Body of pancreas (tissue), 4 donors: Measurements from ENCODE around the gene EMID1. TPM values are rescaled to one million over a fixed set of nuclear protein-coding genes. Genes with fewer than 3 reads are reported as not detected.

ENCODE experiments used
- ATAC-seq: fragments of 150-250 bp; one replicate; pipeline ENCODE4 v1.9.1; 2016
- DNase-seq, 4 donors: peaks; one replicate each; pipeline ENCODE4 v3.0.0-alpha.2; 2019
- H3K27ac ChIP-seq, 4 donors: fragments of 200-600 bp; sonication (generic); 1 replicate in 3 of 4; 2 replicates in 1 of 4; pipeline versions ENCODE4 v1.5.1 to v1.6.1; 2016 to 2019; ENCODE audit warnings: mild to moderate bottlenecking in 1 of 4, mixed read lengths in 1 of 4, moderate library complexity in 1 of 4
- H3K27me3 ChIP-seq, 2 donors: fragments of 200-600 bp; sonication (generic); one replicate each; pipeline ENCODE4 v1.6.0; 2016; ENCODE audit warnings: mild to moderate bottlenecking in 1 of 2
- H3K36me3 ChIP-seq, 2 donors: fragments of 200-600 bp; sonication (generic); replicated peaks in 1 of 2; 2 replicates each; pipeline ENCODE4 v1.5.1; 2016; ENCODE audit warnings: low read depth in 2 of 2; ENCODE audit not compliant: insufficient read depth in 1 of 2
- H3K4me1 ChIP-seq: fragments of 200-600 bp; sonication (generic); one replicate; pipeline ENCODE4 v1.6.0; 2016
- H3K4me3 ChIP-seq, 2 donors: fragments of 200-600 bp; sonication (generic); 1 replicate in 1 of 2; 2 replicates in 1 of 2; pipeline ENCODE4 v1.5.1; 2016 to 2019
- H3K9me3 ChIP-seq, 3 donors: fragments of 200-600 bp; sonication (generic); 1 replicate in 2 of 3; 2 replicates in 1 of 3; pipeline ENCODE4 v1.5.1; 2016
- CTCF ChIP-seq, 7 experiments: fragments of 450-650 bp in 4 of 7; fragments of 200-600 bp in 3 of 7; sonication (generic) in 3 of 7; IDR thresholded peaks; one replicate each; pipeline ENCODE4 v1.5.1; 2016 to 2019; ENCODE audit warnings: antibody characterized with exemption in 7 of 7
- POLR2A ChIP-seq, 3 donors: fragments of 450-650 bp; IDR thresholded peaks; one replicate each; pipeline ENCODE4 v1.6.1; 2016; ENCODE audit warnings: antibody characterized with exemption in 3 of 3, mild to moderate bottlenecking in 2 of 3
- WGBS, 2 donors: methylation state at CpG; one replicate each; pipeline ENCODE4 v1.1.5; 2017; 5-methylcytosine and 5-hydroxymethylcytosine counted together
- intact Hi-C: fragments of 100-400 bp; cut with DNase I; formaldehyde crosslinking; loops from one replicate; pipeline ENCODE4 v1.15.1; 2023
- total RNA-seq, 2 donors: library from RNA; depleted of rRNA; stranded (reverse); fragments of >200 nt; gene quantifications; one replicate each; pipeline ENCODE4 v1.1.0, GENCODE V29; 2016

The EMID1 gene
- total RNA-seq, 2 donors from 2014 or later = 5.9 to 25.9 TPM

GRCh38 chr22:29299136-29299900, 93.6 kb downstream of the EMID1 start:
- Histone ChIP-seq H3K27me3 (no peaks in the 10 kb centered on the region), H3K9me3 (no peaks in the 10 kb centered on the region), H3K36me3 (peaks cover 37 to 45% of the 10 kb centered on the region in 2 donors), H3K27ac (no peak overlapping the region), H3K4me1 (peaks cover 15% of the 10 kb centered on the region), H3K4me3 (no peak overlapping the region)
- ATAC-seq (no peak), DNase-seq (peak in 1 of 4 donors; percentile 14)
- 88 to 93% methylated on average over 19 of the region's 19 CpGs for WGBS, 2 donors
- intact Hi-C loops = loop anchor here (10.0 kb wide), 1 partner anchor 225 kb away; no protein-coding TSS in a partner anchor
- TF ChIP-seq POLR2A (IDR thresholded peaks at IDR 0.05) = no peak
- TF ChIP-seq CTCF (IDR thresholded peaks at IDR 0.05) = no peak

GRCh38 chr22:29300467-29300806, 94.7 kb downstream of the EMID1 start:
- intact Hi-C loops = no loop called here
- 70 to 72% methylated on average over 4 of the region's 4 CpGs for WGBS, 2 donors

GRCh38 chr22:29300807-29301601, 95.3 kb downstream of the EMID1 start:
- H3K4me1 ChIP-seq = peaks cover 17% of the 10 kb centered on the region
- intact Hi-C loops = no loop called here
- no peak overlapping the region for H3K4me3 ChIP-seq
- H3K36me3 ChIP-seq = peaks cover 32 to 35% of the 10 kb centered on the region in 2 donors
- no peak overlapping the region for H3K27ac ChIP-seq
- TF ChIP-seq POLR2A (IDR thresholded peaks at IDR 0.05) = no peak
- no peak for TF ChIP-seq CTCF (IDR thresholded peaks at IDR 0.05)
- 72 to 76% methylated on average over 10 of the region's 10 CpGs for WGBS, 2 donors
- no peaks in the 10 kb centered on the region for H3K27me3 ChIP-seq
- ATAC-seq (no peak), DNase-seq (peak in 1 of 4 donors; percentile 8)
- H3K9me3 ChIP-seq = no peaks in the 10 kb centered on the region

More at GRCh38 chr22:29300467-29300806, 94.7 kb downstream of the EMID1 start:
- no peaks in the 10 kb centered on the region for H3K27me3 ChIP-seq
- peak in 1 of 4 donors; percentile 6 for DNase-seq
- H3K9me3 ChIP-seq = no peaks in the 10 kb centered on the region
- no peak overlapping the region for H3K27ac ChIP-seq
- ATAC-seq = no peak
- H3K4me3 ChIP-seq = no peak overlapping the region
- TF ChIP-seq CTCF (IDR thresholded peaks at IDR 0.05) = no peak
- no peak for TF ChIP-seq POLR2A (IDR thresholded peaks at IDR 0.05)
- H3K4me1 ChIP-seq = peaks cover 15% of the 10 kb centered on the region
- peaks cover 37 to 39% of the 10 kb centered on the region in 2 donors for H3K36me3 ChIP-seq

GRCh38 chr22:29301716-29302401, 96.2 kb downstream of the EMID1 start:
- intact Hi-C loops = no loop called here
- DNase-seq (no peak), ATAC-seq (no peak)
- no peak overlapping the region for H3K4me3 ChIP-seq
- no peak for TF ChIP-seq POLR2A (IDR thresholded peaks at IDR 0.05)
- TF ChIP-seq CTCF (IDR thresholded peaks at IDR 0.05) = no peak
- H3K36me3 ChIP-seq = peaks cover 24 to 26% of the 10 kb centered on the region in 2 donors
- peak overlapping the region in 3 of 4 donors; percentile 25 to 63 (median 57) for H3K27ac ChIP-seq
- no peaks in the 10 kb centered on the region for H3K9me3 ChIP-seq
- WGBS, 2 donors = 64 to 82% methylated on average over 13 to 17 of the region's 17 CpGs
- no peaks in the 10 kb centered on the region for H3K27me3 ChIP-seq
- H3K4me1 ChIP-seq = peaks cover 25% of the 10 kb centered on the region
